H9 (cell line): Measurements from ENCODE around the gene LDLRAD4. TPM values are rescaled to one million over a fixed set of nuclear protein-coding genes. Genes with fewer than 3 reads are reported as not detected.

Source experiments
- DNase-seq: peaks from one replicate; pipeline ENCODE4 v3.0.0-alpha.2; 2017
- H2AFZ ChIP-seq: one replicate; pipeline ENCODE4 v1.6.1; 2013; ENCODE audit warnings: mild to moderate bottlenecking, low read length, control low read depth, moderate library complexity
- H2AK5ac ChIP-seq: 2 replicates; pipeline ENCODE4 v1.6.1; 2013; ENCODE audit warnings: low read length, control low read depth, mixed read lengths; ENCODE audit not compliant: insufficient read length
- H2BK120ac ChIP-seq: one replicate; pipeline ENCODE4 v1.6.1; 2013; ENCODE audit warnings: low read depth, mild to moderate bottlenecking, low read length, control low read depth, inconsistent platforms; ENCODE audit not compliant: poor library complexity, severe bottlenecking
- H2BK12ac ChIP-seq: 2 replicates; pipeline ENCODE4 v1.6.1; 2013; ENCODE audit warnings: low read length, control low read depth, mixed read lengths, low read depth; ENCODE audit not compliant: insufficient read length
- H2BK15ac ChIP-seq: 2 replicates; pipeline ENCODE4 v1.6.1; 2013; ENCODE audit warnings: low read depth, low read length, control low read depth
- H2BK20ac ChIP-seq: one replicate; pipeline ENCODE4 v1.6.1; 2013; ENCODE audit warnings: low read depth, mild to moderate bottlenecking, low read length, control low read depth, inconsistent platforms; ENCODE audit not compliant: poor library complexity, severe bottlenecking
- H2BK5ac ChIP-seq: 2 replicates; pipeline ENCODE4 v1.6.1; 2013; ENCODE audit warnings: low read length, control low read depth, mixed read lengths; ENCODE audit not compliant: insufficient read length
- H3K14ac ChIP-seq: 2 replicates; pipeline ENCODE4 v1.6.1; 2013; ENCODE audit warnings: low read length, control low read depth; ENCODE audit not compliant: insufficient read depth
- H3K18ac ChIP-seq: 2 replicates; pipeline ENCODE4 v1.6.1; 2013; ENCODE audit warnings: low read depth, mild to moderate bottlenecking, mixed read lengths, low read length, control low read depth; ENCODE audit not compliant: insufficient read length
- H3K23ac ChIP-seq: 2 replicates; pipeline ENCODE4 v1.6.1; 2013; ENCODE audit warnings: low read length, control low read depth, mixed read lengths, low read depth; ENCODE audit not compliant: insufficient read length
- H3K23me2 ChIP-seq: 2 replicates; pipeline ENCODE4 v1.6.1; 2013; ENCODE audit warnings: low read depth, mild to moderate bottlenecking, mixed read lengths, low read length, control low read depth; ENCODE audit not compliant: insufficient read length, poor library complexity, severe bottlenecking
- H3K27ac ChIP-seq: 2 replicates; pipeline ENCODE4 v1.5.1; 2013; ENCODE audit warnings: low read length, control low read depth, mixed read lengths, low read depth; ENCODE audit not compliant: insufficient read length
- H3K27me3 ChIP-seq: 2 replicates; pipeline ENCODE4 v1.6.1; 2013; ENCODE audit warnings: low read length, control low read depth, inconsistent platforms; ENCODE audit not compliant: insufficient read depth
- H3K4ac ChIP-seq: 2 replicates; pipeline ENCODE4 v1.6.1; 2013; ENCODE audit warnings: low read depth, mild to moderate bottlenecking, control low read depth, inconsistent platforms, low read length, moderate library complexity
- H3K4me1 ChIP-seq: 2 replicates; pipeline ENCODE4 v1.6.1; 2013; ENCODE audit warnings: low read length, control low read depth, inconsistent platforms; ENCODE audit not compliant: insufficient read depth
- H3K4me2 ChIP-seq: 2 replicates; pipeline ENCODE4 v1.6.1; 2013; ENCODE audit warnings: low read length, control low read depth, mixed read lengths; ENCODE audit not compliant: insufficient read length, insufficient read depth
- H3K56ac ChIP-seq: 2 replicates; pipeline ENCODE4 v1.6.1; 2013; ENCODE audit warnings: low read depth, mild to moderate bottlenecking, mixed read lengths, low read length, control low read depth; ENCODE audit not compliant: insufficient read length
- H3K79me1 ChIP-seq: 2 replicates; pipeline ENCODE4 v1.6.1; 2013; ENCODE audit warnings: low read depth, mild to moderate bottlenecking, moderate library complexity, low read length, control low read depth, inconsistent platforms; ENCODE audit not compliant: insufficient read depth, poor library complexity, severe bottlenecking
- H3K79me2 ChIP-seq: 2 replicates; pipeline ENCODE4 v1.6.1; 2013; ENCODE audit warnings: low read length, control low read depth, inconsistent platforms; ENCODE audit not compliant: insufficient read depth
- H3K9ac ChIP-seq: 2 replicates; pipeline ENCODE4 v1.6.1; 2013; ENCODE audit warnings: low read length, control low read depth, mixed read lengths; ENCODE audit not compliant: insufficient read length; ENCODE audit errors: extremely low read depth
- H3K9me3 ChIP-seq: one replicate; pipeline ENCODE4 v1.6.1; 2013; ENCODE audit warnings: low read depth, low read length, inconsistent platforms; ENCODE audit not compliant: control insufficient read depth
- H3T11ph ChIP-seq: one replicate; pipeline ENCODE4 v1.6.1; 2013; ENCODE audit warnings: mild to moderate bottlenecking, low read length, control low read depth, inconsistent platforms
- H4K20me1 ChIP-seq: one replicate; pipeline ENCODE4 v1.6.1; 2013; ENCODE audit not compliant: control insufficient read depth, insufficient read length, insufficient read depth
- H4K5ac ChIP-seq: 2 replicates; pipeline ENCODE4 v1.6.1; 2013; ENCODE audit warnings: low read depth, mild to moderate bottlenecking, mixed read lengths, low read length, control low read depth; ENCODE audit not compliant: insufficient read length
- H4K8ac ChIP-seq: replicated peaks from 2 replicates; pipeline ENCODE4 v1.6.1; 2013; ENCODE audit warnings: low read length, control low read depth, mixed read lengths, low read depth; ENCODE audit not compliant: insufficient read length
- H4K91ac ChIP-seq: 2 replicates; pipeline ENCODE4 v1.6.1; 2013; ENCODE audit warnings: low read depth, mild to moderate bottlenecking, moderate library complexity, mixed read lengths, low read length, control low read depth; ENCODE audit not compliant: insufficient read length
- H3K27ac Mint-ChIP-seq, 3 experiments: 2 replicates in 2 of 3; 3 replicates in 1 of 3; pipeline ENCODE4 v1.8.0; 2020 to 2021; ENCODE audit warnings: mixed read lengths in 3 of 3, mild to moderate bottlenecking in 1 of 3, moderate library complexity in 1 of 3
- H3K27me3 Mint-ChIP-seq: 2 replicates; pipeline ENCODE4 v1.8.0; 2021; ENCODE audit warnings: low read depth, mild to moderate bottlenecking, moderate library complexity, mixed read lengths
- H3K36me3 Mint-ChIP-seq, 3 experiments: 2 replicates in 2 of 3; 3 replicates in 1 of 3; pipeline ENCODE4 v1.8.0; 2020 to 2021; ENCODE audit warnings: low read depth in 3 of 3, mixed read lengths in 3 of 3; ENCODE audit not compliant: insufficient read depth in 1 of 3
- H3K4me1 Mint-ChIP-seq, 2 experiments: 2 replicates each; pipeline ENCODE4 v1.8.0; 2020; ENCODE audit warnings: mixed read lengths in 2 of 2
- H3K4me3 Mint-ChIP-seq, 2 experiments: 2 replicates in 1 of 2; 3 replicates in 1 of 2; pipeline ENCODE4 v1.8.0; 2020 to 2021; ENCODE audit warnings: mild to moderate bottlenecking in 2 of 2, mixed read lengths in 2 of 2, moderate library complexity in 1 of 2
- H3K9me3 Mint-ChIP-seq, 2 experiments: 2 replicates in 1 of 2; 3 replicates in 1 of 2; pipeline ENCODE4 v1.8.0; 2020; ENCODE audit warnings: mild to moderate bottlenecking in 2 of 2, mixed read lengths in 2 of 2, moderate library complexity in 1 of 2
- CTCF ChIP-seq: fragments of 200-600 bp; sonication (generic); conservative IDR thresholded peaks from 3 replicates; pipeline ENCODE4 v1.8.0; 2021; ENCODE audit warnings: antibody characterized with exemption, mild to moderate bottlenecking
- WGBS: extraction: QIAGEN DNeasy Blood & Tissue Kit; methylation state at CpG from one replicate; pipeline ENCODE4 v1.1.7; 2013; ENCODE audit warnings: missing lambda C conversion rate, low lambda C conversion rate, mixed read lengths; ENCODE audit not compliant: insufficient read length; ENCODE audit errors: extremely low coverage; 5-methylcytosine and 5-hydroxymethylcytosine counted together
- total RNA-seq: library from RNA; stranded (reverse); gene quantifications from 2 replicates; pipeline ENCODE4 v1.2.1, GENCODE V29; 2021

LDLRAD4 gene
- total RNA-seq, 1 experiment from 2014 or later: 3.9 TPM

- Mint-ChIP-seq H3K36me3 (peaks cover 0 to 5% (median 0%) of the 10 kb centered on the region in 3 experiments; a peak in 2 of 7 replicates), H3K4me3 (no peak overlapping the region), H3K27ac (no peak overlapping the region), H3K27me3 (no peaks in the 10 kb centered on the region), H3K4me1 (peaks cover 4 to 13% of the 10 kb centered on the region in 2 experiments; a peak in 3 of 4 replicates), H3K9me3 (peaks cover 0 to 11% of the 10 kb centered on the region in 2 experiments; a peak in 3 of 5 replicates)
- Histone ChIP-seq H3K4me2 (no peak overlapping the region), H4K91ac (no peak overlapping the region), H3K18ac (no peak overlapping the region), H2AFZ (no peak overlapping the region), H4K20me1 (no peaks in the 10 kb centered on the region), H3K9me3 (no peaks in the 10 kb centered on the region), H3T11ph (no peak overlapping the region), H2BK15ac (no peak overlapping the region), H4K8ac (no peak overlapping the region), H2BK20ac (no peak overlapping the region), H3K27ac (no peak overlapping the region), H3K9ac (no peak overlapping the region), H2AK5ac (no peak overlapping the region), H3K79me1 (no peaks in the 10 kb centered on the region), H3K4ac (no peak overlapping the region), H3K4me1 (no peaks in the 10 kb centered on the region), H2BK5ac (no peak overlapping the region), H4K5ac (no peak overlapping the region), H2BK12ac (no peak overlapping the region), H3K23me2 (no peaks in the 10 kb centered on the region), H3K56ac (no peak overlapping the region), H3K79me2 (no peaks in the 10 kb centered on the region), H3K14ac (no peak overlapping the region), H3K23ac (no peak overlapping the region), H2BK120ac (no peak overlapping the region), H3K27me3 (no peaks in the 10 kb centered on the region)
- no peak for DNase-seq
- TF ChIP-seq CTCF: no peak
- no CpG with 5 or more reads among the region's 6 CpGs for WGBS
Observed at GRCh38 chr18:13511961-13512577, 293.5 kb downstream of the LDLRAD4 start.
